LoVo (cell line): ENCODE results near the gene ATRNL1.
"Not testable (repeated sequence)": the region's sequence is repeated elsewhere in the genome, so short reads cannot be mapped to it uniquely, and the experiment has no call there.

ENCODE experiments used
- DNase-seq: peaks from one replicate; pipeline ENCODE4 v3.0.0-alpha.2; 2016; ENCODE audit warnings: low spot score

Gene ATRNL1

GRCh38 chr10:115771755-115772154 lies 678.6 kb downstream of the ATRNL1 start:
- no peak for DNase-seq

GRCh38 chr10:115772606-115773005 lies 679.4 kb downstream of the ATRNL1 start:
- DNase-seq, result no peak

GRCh38 chr10:115773832-115774231 lies 680.7 kb downstream of the ATRNL1 start:
- no peak for DNase-seq

- no peak for DNase-seq
Measured at GRCh38 chr10:115774721-115775120, 681.6 kb downstream of the ATRNL1 start.

- no peak for DNase-seq
Measured at GRCh38 chr10:115777646-115778045, 684.5 kb downstream of the ATRNL1 start.

- no peak for DNase-seq
Measured at GRCh38 chr10:115790220-115790619, 697.1 kb downstream of the ATRNL1 start.

- DNase-seq, result no peak
Measured at GRCh38 chr10:115795964-115796363, 702.8 kb downstream of the ATRNL1 start.

GRCh38 chr10:115801457-115801856 lies 708.3 kb downstream of the ATRNL1 start:
- DNase-seq, result no peak

GRCh38 chr10:115801992-115802391 lies 708.8 kb downstream of the ATRNL1 start:
- DNase-seq, result no peak

- DNase-seq, result no peak
Measured at GRCh38 chr10:115802911-115803310, 709.7 kb downstream of the ATRNL1 start.

GRCh38 chr10:115814542-115814941 lies 721.4 kb downstream of the ATRNL1 start:
- no peak for DNase-seq

GRCh38 chr10:115818012-115818411 lies 724.8 kb downstream of the ATRNL1 start:
- no peak for DNase-seq

- no peak for DNase-seq
Measured at GRCh38 chr10:115826396-115826795, 733.2 kb downstream of the ATRNL1 start.

GRCh38 chr10:115827231-115828009 lies 734.3 kb downstream of the ATRNL1 start:
- no peak for DNase-seq

GRCh38 chr10:115828182-115828581 lies 735.0 kb downstream of the ATRNL1 start:
- not testable (repeated sequence) for DNase-seq

- no peak for DNase-seq
Measured at GRCh38 chr10:115829521-115830205, 736.5 kb downstream of the ATRNL1 start.

- no peak for DNase-seq
Measured at GRCh38 chr10:115830265-115830970, 737.3 kb downstream of the ATRNL1 start.

- DNase-seq, result no peak
Measured at GRCh38 chr10:115831016-115831415, 737.9 kb downstream of the ATRNL1 start.

- DNase-seq, result no peak
Measured at GRCh38 chr10:115833119-115833518, 740.0 kb downstream of the ATRNL1 start.

- DNase-seq, result no peak
Measured at GRCh38 chr10:115844591-115844990, 751.4 kb downstream of the ATRNL1 start.

GRCh38 chr10:115845921-115846320 lies 752.8 kb downstream of the ATRNL1 start:
- DNase-seq, result no peak

GRCh38 chr10:115846528-115846927 lies 753.4 kb downstream of the ATRNL1 start:
- DNase-seq, result no peak

- DNase-seq, result no peak
Measured at GRCh38 chr10:115849197-115849596, 756.0 kb downstream of the ATRNL1 start.
